GM21786 (cell line): ENCODE data around the gene PTPRM.

Experiments
- ATAC-seq: cut with Tn5 transposase; IDR thresholded peaks from one replicate; pipeline ENCODE4 v1.9.1; 2021; ENCODE audit not compliant: unreplicated experiment

The PTPRM gene

GRCh38 chr18:7844418-7844817, 277.3 kb downstream of the PTPRM start:
- no peak for ATAC-seq

- no peak for ATAC-seq
Measured at GRCh38 chr18:7846335-7846734, 279.2 kb downstream of the PTPRM start.

GRCh38 chr18:7847357-7848053, 280.4 kb downstream of the PTPRM start:
- no peak for ATAC-seq

GRCh38 chr18:7848054-7848412, 280.9 kb downstream of the PTPRM start:
- ATAC-seq = no peak

- ATAC-seq = no peak
Measured at GRCh38 chr18:7850446-7850845, 283.3 kb downstream of the PTPRM start.

- ATAC-seq = no peak
Measured at GRCh38 chr18:7855028-7855427, 287.9 kb downstream of the PTPRM start.

GRCh38 chr18:7855671-7856070, 288.6 kb downstream of the PTPRM start:
- ATAC-seq = no peak

GRCh38 chr18:7856116-7856515, 289.0 kb downstream of the PTPRM start:
- no peak for ATAC-seq

GRCh38 chr18:7856733-7857132, 289.6 kb downstream of the PTPRM start:
- no peak for ATAC-seq

- ATAC-seq = no peak
Measured at GRCh38 chr18:7857562-7857961, 290.4 kb downstream of the PTPRM start.

- ATAC-seq = no peak
Measured at GRCh38 chr18:7859122-7859521, 292.0 kb downstream of the PTPRM start.

- no peak for ATAC-seq
Measured at GRCh38 chr18:7870266-7870665, 303.1 kb downstream of the PTPRM start.

- no peak for ATAC-seq
Measured at GRCh38 chr18:7870855-7871254, 303.7 kb downstream of the PTPRM start.

GRCh38 chr18:7871560-7872456, 304.7 kb downstream of the PTPRM start:
- no peak for ATAC-seq

GRCh38 chr18:7872569-7872968, 305.5 kb downstream of the PTPRM start:
- ATAC-seq = no peak

- no peak for ATAC-seq
Measured at GRCh38 chr18:7873316-7873715, 306.2 kb downstream of the PTPRM start.

- ATAC-seq = no peak
Measured at GRCh38 chr18:7876354-7877104, 309.4 kb downstream of the PTPRM start.

GRCh38 chr18:7877609-7878008, 310.5 kb downstream of the PTPRM start:
- ATAC-seq = no peak

- ATAC-seq = no peak
Measured at GRCh38 chr18:7878265-7879211, 311.4 kb downstream of the PTPRM start.

- no peak for ATAC-seq
Measured at GRCh38 chr18:7879717-7880116, 312.6 kb downstream of the PTPRM start.

- ATAC-seq = no peak
Measured at GRCh38 chr18:7885865-7886264, 318.7 kb downstream of the PTPRM start.
